Activated naive CD4-positive, alpha-beta T cell treated with Interleukin-2 at 50 U/mL for 16 hours (primary cell): ENCODE results near the gene NR5A1.

ENCODE experiments used
- DNase-seq: peaks from one replicate; pipeline ENCODE4 v3.0.0-alpha.2; 2020

Gene NR5A1

GRCh38 chr9:124513376-124513994 lies 6.3 kb upstream of the NR5A1 start:
- DNase-seq = no peak

GRCh38 chr9:124512806-124513204 lies 5.6 kb upstream of the NR5A1 start:
- DNase-seq = no peak

- DNase-seq = no peak
Observed at GRCh38 chr9:124511891-124512805, 4.9 kb upstream of the NR5A1 start.

GRCh38 chr9:124511426-124511840 lies 4.2 kb upstream of the NR5A1 start:
- no peak for DNase-seq

GRCh38 chr9:124510650-124511425 lies 3.6 kb upstream of the NR5A1 start:
- no peak for DNase-seq

- no peak for DNase-seq
Observed at GRCh38 chr9:124507880-124508423, 753 bp upstream of the NR5A1 start.

- no peak for DNase-seq
Observed at GRCh38 chr9:124506433-124506832, 766 bp downstream of the NR5A1 start.

- DNase-seq = no peak
Observed at GRCh38 chr9:124505901-124506346, 1.3 kb downstream of the NR5A1 start.

GRCh38 chr9:124505006-124505900 lies 1.9 kb downstream of the NR5A1 start:
- DNase-seq = no peak

GRCh38 chr9:124504530-124505005 lies 2.6 kb downstream of the NR5A1 start:
- DNase-seq = no peak

- no peak for DNase-seq
Observed at GRCh38 chr9:124503713-124504529, 3.3 kb downstream of the NR5A1 start.

GRCh38 chr9:124502711-124503702 lies 4.2 kb downstream of the NR5A1 start:
- DNase-seq = no peak

GRCh38 chr9:124501771-124502320 lies 5.4 kb downstream of the NR5A1 start:
- DNase-seq = no peak

- DNase-seq = no peak
Observed at GRCh38 chr9:124500796-124501611, 6.2 kb downstream of the NR5A1 start.

GRCh38 chr9:124500028-124500795 lies 7.0 kb downstream of the NR5A1 start:
- no peak for DNase-seq

GRCh38 chr9:124499216-124499615 lies 8.0 kb downstream of the NR5A1 start:
- DNase-seq = no peak

- DNase-seq = no peak
Observed at GRCh38 chr9:124498499-124499146, 8.6 kb downstream of the NR5A1 start.
